Transverse colon (tissue), 4 donors: ENCODE data around the gene PUSL1. TPM values are rescaled to one million over a fixed set of nuclear protein-coding genes. Genes with fewer than 3 reads are reported as not detected.

Source experiments
- DNase-seq: peaks from one replicate; pipeline ENCODE4 v3.0.0-alpha.2; 2019
- H3K27ac ChIP-seq, 4 donors: fragments of 200-600 bp; sonication (generic); 2 replicates each; pipeline ENCODE4 v1.5.1; 2016 to 2018; ENCODE audit warnings: inconsistent platforms in 4 of 4
- H3K27me3 ChIP-seq: fragments of 200-600 bp; sonication (generic); 2 replicates; pipeline ENCODE4 v1.5.1; 2017; ENCODE audit warnings: inconsistent platforms
- H3K36me3 ChIP-seq, 4 donors: fragments of 200-600 bp; sonication (generic); 2 replicates each; pipeline ENCODE4 v1.5.1; 2017 to 2019; ENCODE audit warnings: inconsistent platforms in 4 of 4
- H3K4me1 ChIP-seq, 4 donors: fragments of 200-600 bp; sonication (generic); 2 replicates each; pipeline ENCODE4 v1.5.1; 2017 to 2020; ENCODE audit warnings: inconsistent platforms in 4 of 4
- H3K4me3 ChIP-seq, 4 donors: fragments of 200-600 bp; sonication (generic); 1 replicate in 1 of 4; 2 replicates in 3 of 4; pipeline versions ENCODE4 v1.5.1 to v1.6.1; 2017 to 2019; ENCODE audit warnings: inconsistent platforms in 4 of 4
- H3K9me3 ChIP-seq, 2 donors: fragments of 200-600 bp; sonication (generic); 2 replicates each; pipeline ENCODE4 v1.5.1; 2017 to 2019; ENCODE audit warnings: inconsistent platforms in 2 of 2
- EP300 ChIP-seq: sonication (generic); formaldehyde crosslinking; IDR thresholded peaks from one replicate; pipeline ENCODE4 v1.6.1; 2017; ENCODE audit warnings: antibody characterized with exemption, low read depth
- POLR2A ChIP-seq: fragments of 450-650 bp; IDR thresholded peaks from one replicate; pipeline ENCODE4 v1.6.1; 2016; ENCODE audit warnings: antibody characterized with exemption, mild to moderate bottlenecking, moderate library complexity
- POLR2AphosphoS5 ChIP-seq, 3 donors: sonication (generic); formaldehyde crosslinking; IDR thresholded peaks; one replicate each; pipeline ENCODE4 v1.6.1; 2016; ENCODE audit warnings: antibody characterized with exemption in 3 of 3
- WGBS, 2 donors: methylation state at CpG; one replicate each; pipeline ENCODE4 v1.1.5; 2018; ENCODE audit warnings: low coverage in 1 of 2; 5-methylcytosine and 5-hydroxymethylcytosine counted together
- in situ Hi-C, 4 donors: fragments of 200-750 bp; cut with MboI; loops; one replicate each; pipeline versions ENCODE4 v1.15.0 to v1.15.1; 2017; ENCODE audit warnings: low sequenced_read_pairs in 3 of 4, low pct_ligation_motif_present in 1 of 4, low pct_unique_long_range_greater_than_20kb in 1 of 4
- intact Hi-C: fragments of 100-400 bp; cut with DNase I; formaldehyde crosslinking; loops from one replicate; pipeline ENCODE4 v1.15.1; 2023; ENCODE audit warnings: low total_unique reads
- total RNA-seq, 4 donors: library from RNA; depleted of rRNA; stranded (reverse); fragments of >200 nt; gene quantifications; one replicate each; pipeline ENCODE4 v1.1.0, GENCODE V29; 2016
- TF ChIP-seq, protein P1 (sequence below), 5 experiments: fragments of 200-600 bp in 3 of 5; fragments of 450-650 bp in 2 of 5; sonication (generic) in 3 of 5; IDR thresholded peaks; 1 replicate in 2 of 5; 2 replicates in 3 of 5; pipeline ENCODE4 v1.5.1; 2016 to 2017; ENCODE audit warnings: antibody characterized with exemption in 5 of 5, inconsistent platforms in 3 of 5, mild to moderate bottlenecking in 2 of 5, moderate library complexity in 1 of 5

PUSL1 gene
- total RNA-seq, 4 donors from 2014 or later, result 7.0 to 35.9 (median 20.5) TPM

- H3K27me3 ChIP-seq, result no peaks in the 10 kb centered on the region
- peaks cover 30 to 52% (median 45%) of the 10 kb centered on the region in 4 donors for H3K4me1 ChIP-seq
- WGBS, 2 donors, result 42% methylated on average over 24 of the region's 29 CpGs; no CpG with 5 or more reads in 1 of the 2 donors
- in situ Hi-C loops, result no loop called here
- no peaks in the 10 kb centered on the region for H3K36me3 ChIP-seq
- DNase-seq, result peak; percentile 78
- H3K27ac ChIP-seq, result peak overlapping the region; percentile 80 to 96 (median 86)
- no peaks in the 10 kb centered on the region for H3K9me3 ChIP-seq
- TF ChIP-seq POLR2A (no peak), POLR2AphosphoS5 (IDR thresholded peaks at IDR 0.05) (peak; percentile 26 to 52 (median 33)), EP300 (no peak)
- TF ChIP-seq, protein P1, sequence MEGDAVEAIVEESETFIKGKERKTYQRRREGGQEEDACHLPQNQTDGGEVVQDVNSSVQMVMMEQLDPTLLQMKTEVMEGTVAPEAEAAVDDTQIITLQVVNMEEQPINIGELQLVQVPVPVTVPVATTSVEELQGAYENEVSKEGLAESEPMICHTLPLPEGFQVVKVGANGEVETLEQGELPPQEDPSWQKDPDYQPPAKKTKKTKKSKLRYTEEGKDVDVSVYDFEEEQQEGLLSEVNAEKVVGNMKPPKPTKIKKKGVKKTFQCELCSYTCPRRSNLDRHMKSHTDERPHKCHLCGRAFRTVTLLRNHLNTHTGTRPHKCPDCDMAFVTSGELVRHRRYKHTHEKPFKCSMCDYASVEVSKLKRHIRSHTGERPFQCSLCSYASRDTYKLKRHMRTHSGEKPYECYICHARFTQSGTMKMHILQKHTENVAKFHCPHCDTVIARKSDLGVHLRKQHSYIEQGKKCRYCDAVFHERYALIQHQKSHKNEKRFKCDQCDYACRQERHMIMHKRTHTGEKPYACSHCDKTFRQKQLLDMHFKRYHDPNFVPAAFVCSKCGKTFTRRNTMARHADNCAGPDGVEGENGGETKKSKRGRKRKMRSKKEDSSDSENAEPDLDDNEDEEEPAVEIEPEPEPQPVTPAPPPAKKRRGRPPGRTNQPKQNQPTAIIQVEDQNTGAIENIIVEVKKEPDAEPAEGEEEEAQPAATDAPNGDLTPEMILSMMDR (IDR thresholded peaks at IDR 0.05), result no peak
- H3K4me3 ChIP-seq, result peak overlapping the region; percentile 13 to 95 (median 52)
- intact Hi-C loops, result no loop called here
Measured at GRCh38 chr1:1304331-1305299, 3.8 kb upstream of the PUSL1 start.

DNA sequence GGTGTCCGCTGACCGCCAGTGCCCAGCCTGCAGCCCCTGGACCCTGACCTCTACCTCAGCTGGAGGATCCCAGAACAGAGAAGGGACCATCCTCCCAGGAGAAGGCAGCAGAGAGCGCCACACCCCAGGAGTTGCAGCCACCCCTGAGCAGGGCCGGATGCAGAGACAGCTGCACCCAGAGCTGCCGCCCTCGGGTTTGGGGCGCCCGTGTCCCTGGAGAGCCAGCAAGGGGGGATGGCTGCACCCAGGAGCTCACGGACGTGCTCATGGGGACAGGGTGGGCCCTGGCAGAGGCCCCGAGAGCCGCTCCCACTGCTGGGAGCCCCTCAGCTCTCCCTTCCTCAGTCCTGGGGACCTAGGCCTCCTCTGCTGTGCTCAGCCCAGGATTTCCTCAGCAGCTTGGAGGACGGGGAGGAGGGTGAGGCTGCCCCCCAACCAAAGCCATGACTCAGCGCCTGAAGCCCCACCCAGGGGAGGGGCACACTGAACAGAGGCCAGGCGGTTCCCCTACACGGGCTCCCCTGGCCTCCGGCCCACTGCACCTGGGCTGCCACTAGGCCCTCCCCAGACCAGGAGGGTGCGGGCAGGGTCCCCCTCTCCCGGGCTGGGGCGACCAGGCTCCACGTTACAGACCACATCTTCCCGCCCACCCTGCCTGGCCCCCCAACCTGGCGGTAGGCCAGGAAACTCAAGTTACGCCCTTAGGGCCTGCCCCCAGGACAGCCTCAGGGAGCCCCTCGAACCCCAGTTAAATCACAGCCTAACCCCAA is 2.9 kb upstream of the PUSL1 start:
- H3K9me3 ChIP-seq, result no peaks in the 10 kb centered on the region
- no peaks in the 10 kb centered on the region for H3K27me3 ChIP-seq
- intact Hi-C loops (no loop called here), in situ Hi-C loops (no loop called here)
- H3K36me3 ChIP-seq, result no peaks in the 10 kb centered on the region
- TF ChIP-seq POLR2AphosphoS5 (IDR thresholded peaks at IDR 0.05), result peak in 2 of 3 donors; percentile 23 to 31
- no peak for TF ChIP-seq POLR2A
- DNase-seq, result peak; percentile 89
- H3K4me1 ChIP-seq, result peaks cover 32 to 57% (median 50%) of the 10 kb centered on the region in 4 donors
- WGBS, 2 donors, result 10% methylated on average over 23 of the region's 25 CpGs; no CpG with 5 or more reads in 1 of the 2 donors
- H3K27ac ChIP-seq, result peak overlapping the region; percentile 80 to 96 (median 86)
- H3K4me3 ChIP-seq, result peak overlapping the region; percentile 11 to 95 (median 52)

DNA sequence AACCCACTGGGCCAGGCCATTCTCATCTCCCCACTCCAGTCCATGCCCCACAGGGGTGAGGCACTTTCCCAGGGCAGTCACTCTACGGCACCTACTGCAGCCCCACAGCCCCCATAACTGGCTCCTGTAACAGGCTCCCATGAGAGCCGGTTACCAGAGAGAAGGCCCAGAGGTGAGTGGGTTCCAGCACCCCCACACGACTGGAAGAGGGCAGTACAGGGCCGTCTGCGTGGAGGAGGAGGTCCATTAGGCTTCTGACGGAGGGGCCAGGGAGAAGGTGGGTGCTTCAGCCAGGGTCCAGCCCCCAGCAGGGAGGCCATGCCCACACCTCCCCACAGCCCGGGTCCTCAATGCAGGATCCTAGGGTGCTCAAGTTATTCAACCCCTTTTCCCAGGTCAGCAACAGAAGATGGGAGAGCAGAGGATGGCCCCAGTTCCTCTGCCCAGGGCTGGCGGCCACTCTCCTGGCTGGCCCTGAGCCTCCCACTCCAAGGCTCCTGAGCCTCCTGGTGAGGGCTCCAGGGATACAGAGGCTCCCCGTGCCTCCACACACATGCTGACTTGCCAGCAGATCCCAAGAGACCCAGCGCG is 2.2 kb upstream of the PUSL1 start:
- intact Hi-C loops (no loop called here), in situ Hi-C loops (no loop called here)
- Histone ChIP-seq H3K36me3 (no peaks in the 10 kb centered on the region), H3K9me3 (no peaks in the 10 kb centered on the region), H3K27me3 (no peaks in the 10 kb centered on the region), H3K4me3 (peak overlapping the region in 3 of 4 donors; percentile 19 to 95 (median 84)), H3K4me1 (peaks cover 32 to 57% (median 50%) of the 10 kb centered on the region in 4 donors), H3K27ac (peak overlapping the region; percentile 80 to 96 (median 86))
- DNase-seq, result no peak
- WGBS, 2 donors, result 27% methylated on average over 9 of the region's 11 CpGs; no CpG with 5 or more reads in 1 of the 2 donors
- TF ChIP-seq, protein P1 (IDR thresholded peaks at IDR 0.05), result no peak
- TF ChIP-seq POLR2AphosphoS5 (IDR thresholded peaks at IDR 0.05) (no peak), EP300 (no peak), POLR2A (no peak)

DNA sequence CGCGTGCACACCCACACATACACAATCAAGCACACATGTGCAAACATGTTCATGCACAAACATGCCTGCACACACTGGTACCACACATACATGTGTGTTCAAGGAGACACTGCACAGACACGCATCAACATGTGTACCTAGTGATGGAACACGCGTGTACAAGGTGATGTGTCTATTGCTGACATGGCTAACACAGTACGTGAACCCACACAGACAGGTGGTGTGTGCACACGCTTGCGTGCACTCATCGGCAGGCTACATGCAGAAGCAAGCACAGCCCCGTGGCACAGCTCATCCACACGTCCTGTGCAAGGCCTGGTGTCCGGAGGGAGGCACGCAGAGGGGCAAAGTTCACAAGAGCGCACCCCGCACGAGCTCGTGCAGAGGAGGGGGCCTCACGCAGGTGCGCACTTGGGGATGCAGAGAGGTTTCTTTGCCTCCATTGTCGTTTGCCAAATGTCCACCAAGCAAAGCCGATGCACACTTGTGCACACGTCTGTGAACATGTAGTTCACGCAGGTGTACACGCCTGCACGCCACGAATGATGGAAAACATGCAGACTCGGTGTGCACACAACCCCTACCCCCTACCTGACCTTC is 1.6 kb upstream of the PUSL1 start:
- peak overlapping the region; percentile 67 to 95 (median 78) for H3K4me3 ChIP-seq
- peak overlapping the region; percentile 92 to 97 (median 96) for H3K27ac ChIP-seq
- DNase-seq, result no peak
- in situ Hi-C loops (no loop called here), intact Hi-C loops (no loop called here)
- 33% methylated on average over 27 of the region's 27 CpGs; no CpG with 5 or more reads in 1 of the 2 donors for WGBS, 2 donors
- no peaks in the 10 kb centered on the region for H3K27me3 ChIP-seq
- peaks cover 32 to 57% (median 50%) of the 10 kb centered on the region in 4 donors for H3K4me1 ChIP-seq
- no peaks in the 10 kb centered on the region for H3K9me3 ChIP-seq
- no peaks in the 10 kb centered on the region for H3K36me3 ChIP-seq
- no peak for TF ChIP-seq POLR2AphosphoS5 (IDR thresholded peaks at IDR 0.05)
- no peak for TF ChIP-seq EP300
- TF ChIP-seq, protein P1 (IDR thresholded peaks at IDR 0.05), result no peak
- no peak for TF ChIP-seq POLR2A
